Cerebellar cortex (tissue), 1 donor: ENCODE measurements around the gene KRTAP4-1.
"Not testable (repeated sequence)": the region's sequence is repeated elsewhere in the genome, so short reads cannot be mapped to it uniquely, and the experiment has no call there.

Experiments
- DNase-seq: peaks from one replicate; pipeline ENCODE4 v3.0.0-alpha.2; 2015; ENCODE audit warnings: low spot score

Gene KRTAP4-1

GRCh38 chr17:41184480-41184961 is at the start of gene KRTAP4-1:
Gene KRTAP4-1 (minus strand): TSS chr17:41184911. CDS start chr17:41184854, 57 bp downstream.
- DNase-seq, result no peak

GRCh38 chr17:41232399-41233105 is 47.8 kb upstream of the KRTAP4-1 start, which contains the start of gene KRTAP9-3:
Gene KRTAP9-3 (plus strand): TSS chr17:41232449. CDS start chr17:41232502, 53 bp downstream.
- DNase-seq, result not testable (repeated sequence)

- no peak for DNase-seq
Observed at GRCh38 chr17:41231731-41232130, 47.0 kb upstream of the KRTAP4-1 start.

GRCh38 chr17:41230094-41230493 is 45.4 kb upstream of the KRTAP4-1 start:
- no peak for DNase-seq

GRCh38 chr17:41226598-41227095 is 41.9 kb upstream of the KRTAP4-1 start, which contains the start of gene KRTAP9-2:
Gene KRTAP9-2 (plus strand): TSS chr17:41226648. CDS start chr17:41226655, 7 bp downstream.
- not testable (repeated sequence) for DNase-seq

- no peak for DNase-seq
Observed at GRCh38 chr17:41226051-41226450, 41.3 kb upstream of the KRTAP4-1 start.

GRCh38 chr17:41223821-41224220 is 39.1 kb upstream of the KRTAP4-1 start:
- no peak for DNase-seq

- no peak for DNase-seq
Observed at GRCh38 chr17:41215681-41216080, 31.0 kb upstream of the KRTAP4-1 start.

- DNase-seq, result no peak
Observed at GRCh38 chr17:41212524-41213169, 27.9 kb upstream of the KRTAP4-1 start.

GRCh38 chr17:41211845-41212466 is 27.2 kb upstream of the KRTAP4-1 start:
- no peak for DNase-seq

GRCh38 chr17:41199421-41200078 is 14.8 kb upstream of the KRTAP4-1 start:
- DNase-seq, result no peak

- no peak for DNase-seq
Observed at GRCh38 chr17:41196068-41196467, 11.4 kb upstream of the KRTAP4-1 start.

- no peak for DNase-seq
Observed at GRCh38 chr17:41190328-41190727, 5.6 kb upstream of the KRTAP4-1 start.

- not testable (repeated sequence) for DNase-seq
Observed at GRCh38 chr17:41189837-41190318, 5.2 kb upstream of the KRTAP4-1 start, which contains the start of gene KRTAP9-1. Gene KRTAP9-1 (plus strand): TSS chr17:41189887. CDS start chr17:41189887, 0 bp downstream.

- DNase-seq, result no peak
Observed at GRCh38 chr17:41186872-41187271, 2.2 kb upstream of the KRTAP4-1 start.

- no peak for DNase-seq
Observed at GRCh38 chr17:41185001-41185400, 290 bp upstream of the KRTAP4-1 start.

GRCh38 chr17:41178843-41179616 is 5.7 kb downstream of the KRTAP4-1 start:
- DNase-seq, result no peak

- DNase-seq, result no peak
Observed at GRCh38 chr17:41178341-41178740, 6.4 kb downstream of the KRTAP4-1 start.

GRCh38 chr17:41177727-41178271 is 6.9 kb downstream of the KRTAP4-1 start, which contains the start of gene KRTAP4-2:
Gene KRTAP4-2 (minus strand): TSS chr17:41178221. CDS start chr17:41178164, 57 bp downstream.
- no peak for DNase-seq

GRCh38 chr17:41176744-41177387 is 7.8 kb downstream of the KRTAP4-1 start:
- no peak for DNase-seq
